NCI-H2171 (cell line): ENCODE results near the gene KIF25.

Experiments
- DNase-seq: peaks from one replicate; lab custom pipeline; 2025; lab: John Stamatoyannopoulos, UW

The KIF25 gene

GRCh38 chr6:168088161-168089053 lies 90.9 kb downstream of the KIF25 start:
- no peak for DNase-seq

- peak; percentile 60 for DNase-seq
These were observed 92.0 kb downstream of the KIF25 start for GRCh38 chr6:168089186-168090063.

- DNase-seq, result no peak
These were observed 92.7 kb downstream of the KIF25 start for GRCh38 chr6:168090064-168090690.

GRCh38 chr6:168090706-168091105 lies 93.2 kb downstream of the KIF25 start:
- no peak for DNase-seq

GRCh38 chr6:168091381-168092264 lies 94.2 kb downstream of the KIF25 start:
- no peak for DNase-seq

GRCh38 chr6:168092541-168092940 lies 95.1 kb downstream of the KIF25 start:
- no peak for DNase-seq

GRCh38 chr6:168093071-168093505 lies 95.6 kb downstream of the KIF25 start:
- no peak for DNase-seq

- DNase-seq, result no peak
These were observed 96.2 kb downstream of the KIF25 start for GRCh38 chr6:168093634-168094033.
